IPS-18c (cell line): ENCODE measurements around the gene BATF3.

Experiments
- H3K4me3 ChIP-seq: 2 replicates; pipeline ENCODE4 v1.7.0; 2013; ENCODE audit warnings: low read depth, mild to moderate bottlenecking, low read length, moderate library complexity; ENCODE audit not compliant: insufficient read depth
- H3K9me3 ChIP-seq: one replicate; pipeline ENCODE4 v1.6.1; 2013; ENCODE audit warnings: mild to moderate bottlenecking, low read length, moderate library complexity; ENCODE audit not compliant: control insufficient read depth, insufficient read depth

BATF3 gene

DNA sequence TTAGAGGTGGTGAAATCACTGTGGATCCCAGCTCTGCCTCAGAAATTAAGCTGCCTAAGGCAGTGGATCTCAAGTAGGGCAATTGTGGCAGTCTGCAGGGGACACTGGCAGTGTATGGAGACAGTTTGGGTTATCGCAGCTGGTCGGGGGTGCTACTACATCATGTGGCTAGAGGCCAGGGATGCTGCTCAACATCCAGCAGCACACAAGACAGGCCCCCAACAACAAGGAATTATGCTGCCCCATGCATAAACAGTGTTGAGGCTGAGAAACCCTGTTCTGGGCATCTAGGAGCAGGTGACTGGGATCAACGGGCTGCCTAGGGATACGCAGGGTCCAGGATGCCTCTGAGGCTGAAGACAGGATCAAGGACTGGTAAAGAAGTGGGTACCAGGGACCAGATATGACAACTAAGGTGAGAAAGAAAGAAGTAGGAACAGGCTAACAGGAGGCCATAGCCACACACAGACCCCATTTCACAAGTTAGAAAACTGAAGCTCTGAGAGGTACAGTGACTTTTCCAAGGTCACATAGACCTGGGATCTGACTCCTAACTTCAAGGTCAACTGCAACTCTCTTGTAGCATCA, 8.7 kb downstream of the BATF3 start:
- H3K9me3 ChIP-seq, result no peaks in the 10 kb centered on the region
- no peak overlapping the region for H3K4me3 ChIP-seq

DNA sequence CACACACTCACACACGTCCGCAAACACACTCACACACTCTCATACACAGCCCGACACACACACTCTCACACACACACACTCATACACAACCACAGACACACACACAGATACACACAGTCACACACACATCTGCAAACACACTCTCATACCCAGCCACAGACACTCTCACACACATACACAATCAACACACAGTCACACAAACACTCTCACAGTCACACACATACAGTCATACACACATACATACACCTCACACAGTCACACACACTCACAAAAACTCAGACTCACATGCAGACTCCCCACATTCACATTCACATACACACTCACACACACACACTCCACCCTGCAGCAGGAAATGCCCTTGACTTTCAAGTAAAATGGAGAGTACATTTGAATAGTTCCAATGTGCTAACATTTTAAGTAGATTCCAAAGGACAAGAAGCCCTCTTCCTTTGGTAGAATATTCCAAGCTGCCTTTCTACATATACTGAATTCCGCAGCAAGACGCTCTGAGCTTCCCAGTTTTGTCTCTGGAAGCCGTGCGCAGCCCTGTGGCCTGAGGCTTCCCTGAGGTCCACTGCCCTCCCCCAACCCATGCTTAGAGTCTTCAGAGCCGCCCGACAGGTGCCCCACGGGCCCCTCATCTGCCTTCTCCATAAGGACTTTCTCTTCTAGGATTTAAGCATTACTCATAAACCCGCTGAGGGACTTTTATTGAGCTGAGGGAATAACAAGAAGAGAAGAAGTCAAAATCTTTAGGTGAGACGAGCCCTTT, 9.7 kb downstream of the BATF3 start:
- H3K4me3 ChIP-seq, result no peak overlapping the region
- no peaks in the 10 kb centered on the region for H3K9me3 ChIP-seq

DNA sequence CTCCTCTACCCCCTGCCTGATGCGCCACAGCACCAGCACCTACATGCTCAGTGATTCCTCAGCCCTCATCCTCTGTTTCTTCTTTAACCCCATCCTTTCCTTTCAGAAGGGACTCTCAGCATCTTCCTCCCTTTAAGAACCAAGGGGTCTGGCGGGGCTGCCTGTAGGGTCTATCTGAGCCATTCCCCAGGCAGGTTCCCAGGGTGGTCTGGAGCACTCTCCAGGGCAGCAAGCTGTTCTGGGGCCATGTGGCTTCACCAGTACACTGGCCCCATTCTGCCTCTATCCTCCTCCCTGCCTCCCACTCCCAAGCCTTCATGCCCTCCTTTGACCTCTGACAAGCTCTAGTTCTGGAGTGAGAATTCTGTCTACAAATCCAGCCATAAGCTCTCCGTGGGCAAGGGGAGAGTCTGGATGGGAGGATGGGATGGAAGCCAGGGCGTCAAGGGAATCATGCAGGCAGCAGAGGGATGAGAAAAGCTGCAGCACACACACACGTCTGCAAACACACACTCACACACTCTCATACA, 10.4 kb downstream of the BATF3 start:
- Histone ChIP-seq H3K9me3 (no peaks in the 10 kb centered on the region), H3K4me3 (no peak overlapping the region)

DNA sequence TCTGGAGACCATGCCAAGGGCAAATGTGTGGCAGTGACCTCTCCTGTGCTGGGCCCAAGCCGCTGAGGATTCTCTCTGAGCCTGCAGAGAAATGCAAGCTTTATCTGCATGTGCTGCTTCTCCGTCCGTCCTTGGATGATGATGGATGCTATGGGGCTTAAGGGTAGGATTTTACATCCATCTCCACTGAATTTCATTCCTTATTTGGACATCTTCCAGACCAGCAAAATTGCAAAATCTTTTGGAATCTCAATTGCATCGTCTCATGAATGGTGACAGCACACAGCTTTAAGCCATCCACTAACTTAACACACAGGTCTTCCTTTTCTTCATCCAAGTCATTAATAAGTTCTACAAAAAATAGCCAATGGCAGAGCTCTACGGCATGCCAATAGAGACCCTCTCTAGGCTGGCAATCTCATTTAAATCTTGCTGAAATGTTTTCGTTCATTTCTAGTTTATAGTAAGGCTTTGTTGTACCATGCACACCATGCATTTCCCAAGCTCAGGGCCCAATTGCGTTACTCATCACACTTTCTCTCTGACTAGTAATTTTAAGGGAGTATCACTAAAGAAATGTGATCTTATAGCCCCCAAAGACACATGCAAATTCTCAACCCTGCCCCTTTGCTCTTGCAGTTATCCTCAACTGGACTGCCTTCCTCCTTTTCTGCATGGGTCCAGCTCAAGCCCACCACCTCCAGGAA, 11.1 kb downstream of the BATF3 start:
- no peaks in the 10 kb centered on the region for H3K9me3 ChIP-seq
- no peak overlapping the region for H3K4me3 ChIP-seq

DNA sequence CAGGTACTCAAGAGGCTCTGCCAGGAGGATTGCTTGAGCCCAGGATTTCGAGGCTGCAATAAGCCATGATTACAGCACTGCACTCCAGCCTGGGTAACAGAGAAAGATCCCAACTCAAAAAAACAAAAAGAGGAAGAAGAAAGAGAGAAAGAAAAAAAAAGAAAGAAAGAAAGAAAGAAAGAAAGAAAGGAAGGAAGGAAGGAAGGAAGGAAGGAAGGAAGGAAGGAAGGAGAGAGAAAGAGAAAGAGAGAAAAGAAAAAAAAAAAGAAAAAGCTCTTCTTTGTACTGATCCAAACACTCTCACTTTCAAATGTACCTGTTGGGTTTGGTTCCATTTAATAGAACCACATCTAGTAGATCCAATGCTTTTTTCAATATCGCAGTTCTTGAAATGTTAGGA, 11.8 kb downstream of the BATF3 start:
- H3K9me3 ChIP-seq, result no peaks in the 10 kb centered on the region
- no peak overlapping the region for H3K4me3 ChIP-seq

DNA sequence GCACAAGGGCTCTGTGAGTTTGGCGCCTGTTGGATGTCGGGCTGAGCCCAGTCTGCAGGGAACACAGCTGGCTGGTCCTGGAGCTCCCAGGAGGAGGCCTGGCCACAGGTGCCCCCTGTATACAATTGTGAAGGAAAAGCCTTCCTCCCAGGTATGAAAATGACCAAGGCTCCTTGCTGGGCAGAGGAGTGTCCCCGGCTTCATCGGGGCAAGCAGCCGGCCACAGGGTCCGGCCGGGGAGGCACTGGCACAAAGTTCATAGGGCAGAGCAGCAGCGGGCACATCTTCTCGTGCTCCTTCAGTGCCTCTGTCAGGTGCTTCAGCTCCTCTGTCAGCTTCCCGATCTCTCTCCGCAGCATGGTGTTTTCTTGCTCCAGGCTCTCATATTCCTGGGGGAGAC, 13.0 kb downstream of the BATF3 start:
- H3K9me3 ChIP-seq, result no peaks in the 10 kb centered on the region
- no peak overlapping the region for H3K4me3 ChIP-seq

DNA sequence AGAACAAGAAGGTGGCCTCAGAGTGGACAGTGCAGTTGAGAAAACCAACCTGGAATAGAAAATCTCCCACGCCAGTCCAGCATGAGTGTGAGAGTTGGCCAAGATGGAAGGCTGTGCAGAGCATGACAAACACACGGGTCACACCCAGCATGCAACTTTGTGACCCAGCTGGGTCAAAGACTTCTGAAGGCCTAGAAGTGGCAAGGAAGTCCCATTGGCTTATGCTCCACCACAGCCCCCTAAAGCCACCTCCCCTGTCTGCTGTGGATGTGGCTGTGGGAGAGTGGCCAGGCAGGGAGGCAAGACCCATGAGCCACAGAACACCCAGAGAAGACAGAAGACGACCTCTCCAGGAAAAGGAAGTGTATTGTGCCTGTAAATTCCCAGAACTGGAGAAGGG, 13.6 kb downstream of the BATF3 start:
- H3K9me3 ChIP-seq, result no peaks in the 10 kb centered on the region
- no peak overlapping the region for H3K4me3 ChIP-seq

DNA sequence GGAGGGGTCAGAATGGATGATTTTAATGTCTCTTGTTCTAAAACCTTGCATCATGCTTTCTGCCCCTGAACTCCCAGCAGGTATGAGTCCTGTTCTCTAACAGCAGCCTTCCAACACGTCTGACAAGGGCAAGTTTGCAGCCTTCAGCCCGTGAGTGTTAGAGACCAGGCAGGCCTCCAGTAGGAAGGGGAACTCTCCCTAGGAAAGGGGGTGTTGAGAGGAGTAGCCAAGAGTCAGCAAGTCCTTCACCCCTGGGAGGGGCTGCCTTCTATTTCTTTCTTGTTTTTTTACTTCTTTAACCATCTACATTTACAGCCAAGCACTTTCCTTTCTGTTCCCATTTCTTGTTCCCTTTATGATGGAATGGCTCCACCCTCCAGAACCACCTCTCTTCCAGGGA, 14.2 kb downstream of the BATF3 start:
- no peak overlapping the region for H3K4me3 ChIP-seq

DNA sequence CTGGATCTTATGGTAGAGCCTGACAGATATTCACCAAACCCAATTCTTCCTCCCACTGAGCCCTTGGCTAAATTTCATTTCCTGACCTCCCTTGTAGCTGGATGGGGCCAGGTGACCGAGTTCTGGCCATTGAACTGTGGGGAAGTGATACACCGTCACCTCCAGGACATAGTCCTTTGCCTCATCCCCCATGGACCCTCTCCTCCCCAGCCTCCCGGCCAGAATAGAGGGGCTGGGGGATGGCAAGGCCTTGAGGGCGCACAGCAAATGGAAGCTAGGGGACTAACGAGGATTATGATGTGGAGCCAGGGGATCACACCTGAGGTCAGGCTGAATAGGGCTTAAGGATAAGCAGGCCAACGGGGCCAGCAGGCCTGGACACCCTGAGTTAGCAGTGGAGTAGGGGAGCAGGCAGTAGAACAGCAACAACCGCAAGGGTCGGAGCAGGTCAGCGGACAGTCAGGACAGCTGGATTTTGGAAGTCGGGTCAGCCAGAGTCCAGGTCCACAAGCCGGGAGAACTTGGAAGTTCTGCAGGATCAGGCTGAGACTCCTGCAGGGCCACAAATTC, 15.0 kb downstream of the BATF3 start:
- no peak overlapping the region for H3K4me3 ChIP-seq
- no peaks in the 10 kb centered on the region for H3K9me3 ChIP-seq

More for the DNA sequence above, 14.2 kb downstream of the BATF3 start:
- no peaks in the 10 kb centered on the region for H3K9me3 ChIP-seq

DNA sequence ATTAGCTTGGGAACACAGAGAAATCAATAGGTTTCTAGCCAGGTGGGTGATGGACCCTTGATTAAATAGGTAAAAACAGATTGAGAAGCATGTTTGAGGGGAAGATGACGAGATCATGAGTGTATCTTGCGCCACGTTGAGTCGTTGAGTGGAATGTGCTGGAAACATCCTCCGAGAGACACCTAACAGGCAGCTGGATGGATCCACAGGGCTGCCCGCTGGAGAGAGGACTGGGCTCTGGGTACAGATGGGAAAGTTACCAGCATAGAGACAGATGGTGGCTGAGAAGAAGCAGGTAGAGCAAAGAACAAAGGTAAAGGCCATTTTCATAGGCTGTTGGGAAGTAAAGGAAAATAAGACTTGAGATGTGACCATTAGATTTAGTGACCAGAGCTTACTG, 15.6 kb downstream of the BATF3 start:
- no peak overlapping the region for H3K4me3 ChIP-seq

DNA sequence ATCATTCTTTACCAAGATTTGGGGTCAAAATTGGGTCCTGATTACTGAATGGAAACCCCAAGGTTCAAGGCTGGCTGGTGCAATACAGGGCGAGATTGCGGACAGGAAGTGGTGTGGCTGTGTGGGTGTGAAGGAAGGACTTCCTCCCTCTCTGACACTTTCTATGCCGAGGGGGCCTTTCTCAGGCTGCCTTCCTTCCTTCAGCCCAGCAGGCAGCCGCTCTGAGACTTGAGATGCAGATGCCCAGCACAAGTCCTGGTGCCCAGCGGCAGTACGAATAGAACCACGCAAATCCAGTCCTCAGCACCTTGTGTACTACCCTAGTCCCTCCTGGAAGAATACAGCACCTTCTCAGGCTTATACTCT, 16.3 kb downstream of the BATF3 start:
- Histone ChIP-seq H3K4me3 (no peak overlapping the region), H3K9me3 (no peaks in the 10 kb centered on the region)

More for the DNA sequence above, 15.6 kb downstream of the BATF3 start:
- no peaks in the 10 kb centered on the region for H3K9me3 ChIP-seq

DNA sequence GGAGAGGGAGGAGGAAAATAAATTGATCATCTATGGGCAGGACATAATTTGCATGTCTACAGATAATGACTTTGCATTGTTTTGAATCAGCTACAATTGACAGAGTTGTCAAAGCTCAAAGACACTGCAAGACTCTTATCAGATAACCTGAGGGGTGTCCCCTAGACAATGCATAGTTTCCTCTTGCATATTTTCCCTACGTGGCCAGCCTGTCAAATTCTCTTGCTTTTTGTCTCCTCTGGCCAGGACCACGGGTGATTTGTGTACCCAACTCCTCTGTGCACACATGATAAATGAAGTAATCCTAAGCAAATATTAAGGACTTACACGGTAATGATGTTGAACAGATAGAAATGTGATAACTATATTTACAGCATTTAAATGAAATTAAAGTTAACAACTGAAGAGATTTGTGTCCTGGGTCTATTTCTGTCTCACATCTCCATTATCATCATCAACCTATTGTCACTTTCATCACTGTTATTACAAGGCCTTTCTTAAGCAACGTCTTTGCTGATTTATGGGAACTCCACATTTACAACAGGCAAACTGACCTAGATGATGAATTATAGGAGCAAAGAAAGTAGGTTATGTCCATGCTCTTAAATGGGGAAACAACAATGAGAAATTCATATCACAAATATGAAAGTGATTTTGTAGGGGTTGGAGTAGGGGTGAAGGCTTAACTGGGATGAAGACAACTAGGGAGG, 18.8 kb downstream of the BATF3 start:
- no peaks in the 10 kb centered on the region for H3K9me3 ChIP-seq
- H3K4me3 ChIP-seq, result no peak overlapping the region

DNA sequence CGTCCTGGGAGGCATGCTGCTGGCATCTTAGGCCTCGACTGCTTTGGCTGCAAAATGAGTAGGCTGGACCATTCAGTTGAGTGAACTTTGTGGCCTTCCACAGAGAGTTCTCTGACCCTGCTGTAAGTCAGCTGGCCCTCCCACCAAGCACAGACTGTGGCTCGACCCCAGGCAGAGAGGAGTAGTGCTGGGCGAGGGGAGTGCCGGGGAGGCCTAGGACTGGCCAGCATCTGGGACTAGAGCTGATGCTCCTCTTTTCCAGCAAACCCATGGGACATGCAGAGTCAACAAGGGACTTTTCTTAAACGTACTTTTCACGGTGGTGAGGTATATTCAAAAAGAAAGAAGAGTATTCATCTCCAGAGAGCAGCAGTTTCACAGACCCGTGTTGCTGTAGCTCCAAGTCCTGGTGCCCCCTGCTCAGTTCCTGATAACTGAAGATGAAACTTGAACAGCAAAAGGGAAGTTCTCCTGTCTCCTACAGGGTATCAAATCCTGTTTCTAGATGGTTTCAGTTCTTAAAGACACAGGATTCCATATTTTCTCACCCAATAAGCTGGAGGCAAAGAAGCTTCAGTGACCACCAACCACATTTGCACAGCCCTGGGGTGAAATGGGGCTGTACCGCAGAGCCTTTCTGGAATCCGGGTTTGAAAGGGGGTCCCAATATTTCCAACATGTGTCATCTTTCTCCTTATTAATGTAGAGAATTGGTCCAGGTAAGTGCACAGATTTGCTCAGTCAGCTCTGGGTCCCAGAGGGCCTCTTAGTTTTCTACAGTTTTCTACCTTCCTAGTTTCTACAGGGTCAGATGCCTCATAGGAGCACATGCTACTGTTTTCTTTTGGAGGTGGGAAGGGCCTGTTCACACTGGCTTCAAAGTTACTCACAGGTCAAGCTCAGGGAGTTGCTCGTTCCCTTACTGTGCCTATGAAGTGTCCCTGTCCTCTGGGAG, 20.9 kb downstream of the BATF3 start:
- Histone ChIP-seq H3K9me3 (no peaks in the 10 kb centered on the region), H3K4me3 (no peak overlapping the region)

DNA sequence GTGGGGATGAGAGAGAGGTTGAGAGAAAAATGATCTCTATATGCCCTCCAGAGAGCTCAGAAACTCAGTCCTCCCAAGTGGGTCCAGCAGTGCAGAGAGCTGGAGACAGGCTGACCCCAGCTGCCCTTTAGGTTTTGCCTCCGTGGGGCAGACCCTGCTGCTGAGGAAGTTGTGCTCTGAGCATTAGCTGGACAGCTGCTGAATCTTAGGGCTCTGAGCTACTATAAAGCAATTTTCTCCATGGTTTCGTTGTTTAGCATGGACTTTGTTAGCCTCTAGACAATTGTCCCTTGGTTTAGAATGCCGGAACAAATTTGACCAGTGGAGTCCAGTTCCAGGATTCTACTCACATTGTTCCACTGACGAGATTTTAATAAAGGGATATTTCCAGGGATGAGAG, 22.1 kb downstream of the BATF3 start:
- Histone ChIP-seq H3K9me3 (no peaks in the 10 kb centered on the region), H3K4me3 (no peak overlapping the region)

DNA sequence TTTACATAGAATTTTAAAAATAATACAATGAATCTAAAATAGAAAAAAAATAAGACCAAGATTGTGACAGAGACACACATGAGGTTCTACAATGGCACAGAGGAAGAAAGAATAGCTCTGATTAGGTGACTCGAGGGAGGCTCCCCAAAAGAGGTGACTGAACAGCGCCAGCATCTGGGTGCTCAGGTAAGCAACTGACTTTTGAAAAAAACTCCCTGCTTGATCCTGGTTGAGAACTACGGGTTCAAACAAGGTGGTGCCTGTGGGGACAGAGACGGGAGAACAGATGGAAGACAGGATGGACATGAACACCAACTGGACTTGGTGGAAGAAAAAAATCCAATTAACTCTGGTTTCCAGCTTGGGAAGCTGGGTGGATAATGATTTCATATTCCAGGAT, 22.5 kb downstream of the BATF3 start:
- no peak overlapping the region for H3K4me3 ChIP-seq
- H3K9me3 ChIP-seq, result no peaks in the 10 kb centered on the region

DNA sequence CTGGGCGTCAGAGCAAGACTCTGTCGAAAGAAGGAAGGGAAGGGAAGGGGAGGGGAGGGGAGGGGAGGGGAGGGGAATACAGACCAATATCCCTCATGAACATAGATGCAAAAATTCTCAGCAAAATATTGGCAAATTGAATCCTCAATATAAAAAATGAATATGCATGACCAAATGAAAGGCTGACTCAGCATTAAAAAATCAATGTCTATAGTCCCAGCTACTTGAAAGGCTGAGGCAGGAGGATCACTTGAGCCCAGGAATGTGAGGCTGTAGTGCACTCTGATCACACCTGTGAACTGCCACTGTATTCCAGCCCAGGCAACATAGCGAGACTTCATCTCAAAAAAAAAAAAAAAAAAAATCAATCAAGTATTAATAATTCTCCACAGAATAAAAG, 24.0 kb downstream of the BATF3 start:
- Histone ChIP-seq H3K9me3 (no peaks in the 10 kb centered on the region), H3K4me3 (no peak overlapping the region)
